Esophagus (tissue), 2 donors: ENCODE results near the gene GRB2. TPM values are rescaled to one million over a fixed set of nuclear protein-coding genes. Genes with fewer than 3 reads are reported as not detected.
A peak's percentile ranks its signal among the peaks of the same experiment; 100 is the strongest.

Source experiments
- H3K27ac ChIP-seq, 2 donors: one replicate each; pipeline ENCODE4 v1.5.1; 2013; ENCODE audit warnings: low read depth in 2 of 2, mild to moderate bottlenecking in 2 of 2, inconsistent platforms in 1 of 2, low read length in 1 of 2, moderate library complexity in 1 of 2
- H3K27me3 ChIP-seq, 2 donors: one replicate each; pipeline ENCODE4 v1.6.1; 2013; ENCODE audit warnings: low read length in 2 of 2, control low read depth in 1 of 2, mild to moderate bottlenecking in 1 of 2; ENCODE audit not compliant: insufficient read depth in 2 of 2, control insufficient read depth in 1 of 2
- H3K36me3 ChIP-seq, 2 donors: one replicate each; pipeline ENCODE4 v1.6.1; 2013; ENCODE audit warnings: low read length in 1 of 2; ENCODE audit not compliant: control insufficient read depth in 2 of 2, insufficient read depth in 2 of 2
- H3K4me1 ChIP-seq, 2 donors: one replicate each; pipeline ENCODE4 v1.6.1; 2013; ENCODE audit warnings: low read length in 1 of 2; ENCODE audit not compliant: control insufficient read depth in 2 of 2, insufficient read depth in 2 of 2
- H3K4me3 ChIP-seq, 2 donors: one replicate each; pipeline ENCODE4 v1.5.1; 2013; ENCODE audit warnings: low read length in 2 of 2, mild to moderate bottlenecking in 2 of 2, low read depth in 1 of 2, moderate library complexity in 1 of 2
- H3K9me3 ChIP-seq, 2 donors: one replicate each; pipeline ENCODE4 v1.6.1; 2013; ENCODE audit warnings: mild to moderate bottlenecking in 2 of 2, low read depth in 1 of 2, low read length in 1 of 2, moderate library complexity in 1 of 2; ENCODE audit not compliant: control insufficient read depth in 2 of 2, insufficient read depth in 1 of 2
- WGBS, 2 donors: extraction: QIAGEN DNeasy Blood & Tissue Kit; methylation state at CpG; one replicate each; pipeline ENCODE4 v1.1.7; 2013; 5-methylcytosine and 5-hydroxymethylcytosine counted together
- polyA plus RNA-seq, 2 donors: library from polyadenylated mRNA; stranded (reverse); fragments of 200-250 nt; gene quantifications; one replicate each; pipeline ENCODE4 v1.2.3, GENCODE V29; 2013
- donor health status: healthy with polysubstance abuse.
- donor health status: Bipolar disorder and iron deficiency.

GRB2 gene
- polyA plus RNA-seq, 2 donors = 23.2 to 36.6 TPM

- peaks cover 0 to 15% of the 10 kb centered on the region in 2 donors for H3K4me1 ChIP-seq
- H3K9me3 ChIP-seq = no peaks in the 10 kb centered on the region
- H3K36me3 ChIP-seq = peaks cover 7 to 19% of the 10 kb centered on the region in 2 donors
- peak overlapping the region; percentile 70 to 84 for H3K4me3 ChIP-seq
- H3K27ac ChIP-seq = peak overlapping the region; percentile 93 to 95
- WGBS, 2 donors = 18 to 19% methylated on average over 6 of the region's 6 CpGs
- no peaks in the 10 kb centered on the region for H3K27me3 ChIP-seq
Measured at GRCh38 chr17:75269844-75270217, 135.6 kb downstream of the GRB2 start.

Other genes starting within 250 kb of the GRB2 start
- gene SUMO2, start 222.7 kb downstream of the GRB2 start, polyA plus RNA-seq = 10 to 100 TPM; 68.8 to 76.0 TPM
- gene NUP85, start 200.0 kb downstream of the GRB2 start, polyA plus RNA-seq = 10 to 100 TPM; 31.1 to 37.1 TPM
- 10 to 100 TPM; 22.8 to 33.2 TPM for gene GGA3, start 144.1 kb downstream of the GRB2 start, polyA plus RNA-seq
- 10 to 100 TPM; 44.8 to 70.5 TPM for gene MRPS7, start 143.8 kb downstream of the GRB2 start, polyA plus RNA-seq
- gene MIF4GD, start 134.4 kb downstream of the GRB2 start, polyA plus RNA-seq = 10 to 100 TPM in 1 of 2 donors, 1 to 10 TPM in 1; 9.3 to 23.3 TPM
- gene SLC25A19, start 116.2 kb downstream of the GRB2 start, polyA plus RNA-seq = 1 to 10 TPM; 7.8 to 9.3 TPM
- gene TMEM94, start 51.0 kb upstream of the GRB2 start, polyA plus RNA-seq = 10 to 100 TPM; 26.4 to 38.9 TPM
- 10 to 100 TPM in 1 of 2 donors, 1 to 10 TPM in 1; 6.3 to 10.5 TPM for gene CASKIN2, start 109.9 kb upstream of the GRB2 start, polyA plus RNA-seq
- 10 to 100 TPM; 25.1 to 31.5 TPM for gene TSEN54, start 110.8 kb upstream of the GRB2 start, polyA plus RNA-seq
- 100 to 1,000 TPM in 1 of 2 donors, 10 to 100 TPM in 1; 71.6 to 139 TPM for gene LLGL2, start 120.0 kb upstream of the GRB2 start, polyA plus RNA-seq
- gene MYO15B, start 182.1 kb upstream of the GRB2 start, polyA plus RNA-seq = 10 to 100 TPM; 27.8 to 89.5 TPM
- gene SMIM5, start 227.8 kb upstream of the GRB2 start, polyA plus RNA-seq = 10 to 100 TPM; 33.9 to 37.3 TPM